Keratinocyte (primary cell): ENCODE data around the gene ARHGDIA. TPM values are rescaled to one million over a fixed set of nuclear protein-coding genes. Genes with fewer than 3 reads are reported as not detected.

Source experiments
- DNase-seq: peaks from one replicate; pipeline ENCODE4 v3.0.0-alpha.2; 2011; ENCODE audit warnings: low read depth, missing footprints, low spot score
- FAIRE-seq: peaks from 2 replicates; lab custom pipeline; 2011; peaks lifted over from hg19 to GRCh38; lab: Jason Lieb, UNC
- H2AFZ ChIP-seq: 2 replicates; pipeline ENCODE4 v1.6.0; 2012; ENCODE audit warnings: low read length, control low read depth, inconsistent platforms; ENCODE audit not compliant: control insufficient read depth
- H3K27ac ChIP-seq: 2 replicates; pipeline ENCODE4 v1.5.1; 2011; ENCODE audit warnings: low read length; ENCODE audit not compliant: control insufficient read depth, insufficient read depth
- H3K27me3 ChIP-seq: 3 replicates; pipeline ENCODE4 v1.6.0; 2011; ENCODE audit warnings: low read length; ENCODE audit not compliant: control insufficient read depth, insufficient read depth; ENCODE audit errors: extremely low read depth
- H3K36me3 ChIP-seq, 2 experiments: 2 replicates in 1 of 2; 3 replicates in 1 of 2; pipeline ENCODE4 v1.5.1; 2011; ENCODE audit warnings: low read length in 2 of 2, mild to moderate bottlenecking in 1 of 2; ENCODE audit not compliant: control insufficient read depth in 2 of 2, insufficient read depth in 2 of 2; ENCODE audit errors: extremely low read depth in 1 of 2
- H3K4me1 ChIP-seq: 3 replicates; pipeline ENCODE4 v1.5.1; 2011; ENCODE audit warnings: low read length; ENCODE audit not compliant: control insufficient read depth, insufficient read depth; ENCODE audit errors: extremely low read depth
- H3K4me2 ChIP-seq: 3 replicates; pipeline ENCODE4 v1.6.0; 2011; ENCODE audit warnings: low read depth, low read length; ENCODE audit not compliant: control insufficient read depth, insufficient read depth; ENCODE audit errors: extremely low read depth
- H3K4me3 ChIP-seq, 3 experiments: fragments of 200-600 bp in 1 of 3; sonication (generic) in 1 of 3; 2 replicates in 2 of 3; 3 replicates in 1 of 3; pipeline ENCODE4 v1.5.1; 2011 to 2016; ENCODE audit warnings: low read length in 3 of 3, mild to moderate bottlenecking in 3 of 3, control low read depth in 2 of 3, inconsistent platforms in 1 of 3, low read depth in 1 of 3, mixed read lengths in 1 of 3, mixed run types in 1 of 3, moderate library complexity in 1 of 3; ENCODE audit not compliant: control insufficient read depth in 2 of 3, insufficient read depth in 2 of 3; ENCODE audit errors: extremely low read depth in 1 of 3
- H3K79me2 ChIP-seq: 2 replicates; pipeline ENCODE4 v1.6.0; 2012; ENCODE audit warnings: low read length; ENCODE audit not compliant: control insufficient read depth, insufficient read depth
- H3K9ac ChIP-seq: 3 replicates; pipeline ENCODE4 v1.6.0; 2011; ENCODE audit warnings: low read length; ENCODE audit not compliant: control insufficient read depth, insufficient read depth; ENCODE audit errors: extremely low read depth
- H3K9me1 ChIP-seq: 3 replicates; pipeline ENCODE4 v1.6.0; 2011; ENCODE audit warnings: low read length; ENCODE audit not compliant: control insufficient read depth, insufficient read depth; ENCODE audit errors: extremely low read depth
- H3K9me3 ChIP-seq: 2 replicates; pipeline ENCODE4 v1.5.1; 2012; ENCODE audit warnings: low read depth, low read length; ENCODE audit not compliant: control insufficient read depth
- H4K20me1 ChIP-seq: 3 replicates; pipeline ENCODE4 v1.6.0; 2011; ENCODE audit warnings: low read length; ENCODE audit not compliant: control insufficient read depth, insufficient read depth; ENCODE audit errors: extremely low read depth
- CTCF ChIP-seq, 3 experiments: IDR thresholded peaks in 1 of 3; conservative IDR thresholded peaks in 1 of 3; optimal IDR thresholded peaks in 1 of 3; 2 replicates in 2 of 3; 3 replicates in 1 of 3; pipeline versions ENCODE3 to v1.5.1; 2011; ENCODE audit warnings: low read length in 3 of 3, mild to moderate bottlenecking in 3 of 3, moderate library complexity in 2 of 3, control low read depth in 1 of 3, inconsistent platforms in 1 of 3; ENCODE audit not compliant: insufficient read depth in 2 of 3; ENCODE audit errors: extremely low read depth in 1 of 3
- EZH2 ChIP-seq: IDR thresholded peaks from one replicate; pipeline ENCODE4 v1.6.1; 2012; ENCODE audit warnings: inconsistent platforms, mild to moderate bottlenecking, low read length, moderate library complexity
- dilution Hi-C: fragments of 300-500 bp; cut with MboI; formaldehyde crosslinking; loops from one replicate; pipeline ENCODE4 v1.7.0; 2020; ENCODE audit warnings: low sequenced_read_pairs; ENCODE audit not compliant: extremely low pct_ligation_motif_present
- polyA plus RNA-seq, 5 experiments: library from polyadenylated mRNA; depleted of rRNA in 3 of 5; stranded (reverse) in 3 of 5; stranded (forward) in 1 of 5; unstranded in 1 of 5; fragments of >200 nt; gene quantifications; 1 replicate in 1 of 5; 2 replicates in 3 of 5; 3 replicates in 1 of 5; pipeline versions ENCODE4 v1.2.1 to v1.2.3, GENCODE V29; 2011 to 2012; ENCODE audit warnings: missing spikeins in 2 of 5, low read depth in 1 of 5, low replicate concordance in 1 of 5

ARHGDIA gene
- polyA plus RNA-seq, 1 donor (not counting 4 experiments of a cell fraction or from before 2014, with no cell fraction given) = 65.7 TPM

GRCh38 chr17:81917565-81918332 lies 46.6 kb upstream of the ARHGDIA start, which contains the start of gene SIRT7:
TSS of gene SIRT7 (minus strand) at chr17:81918176. CDS start at chr17:81918131, 45 bp downstream.
- peaks cover 18% of the 10 kb centered on the region for H3K4me1 ChIP-seq
- dilution Hi-C loops = no loop called here
- FAIRE-seq = no peak

GRCh38 chr17:81916234-81917001 lies 45.3 kb upstream of the ARHGDIA start:
- FAIRE-seq = no peak
- Histone ChIP-seq H3K4me1 (peaks cover 27% of the 10 kb centered on the region), H3K27me3 (no peaks in the 10 kb centered on the region), H3K9me3 (no peaks in the 10 kb centered on the region), H3K79me2 (peaks cover 43% of the 10 kb centered on the region), H3K4me3 (peak overlapping the region; percentile 50 to 68 (median 66)), H3K9ac (peak overlapping the region; percentile 68), H2AFZ (no peak overlapping the region), H3K36me3 (peaks cover 43 to 45% of the 10 kb centered on the region in 2 experiments), H3K4me2 (peak overlapping the region; percentile 86), H4K20me1 (peaks cover 10% of the 10 kb centered on the region), H3K27ac (peak overlapping the region; percentile 51), H3K9me1 (peaks cover 4% of the 10 kb centered on the region)
- no peak for TF ChIP-seq CTCF (optimal IDR thresholded peaks at IDR 0.05 in 1 of 3, IDR thresholded peaks at IDR 0.05 in 1 of 3, conservative IDR thresholded peaks at IDR 0.05 in 1 of 3; ENCODE audit: extremely low read depth in 1 of 3, insufficient read depth in 2 of 3, low read length in 3 of 3)
- TF ChIP-seq EZH2 = no peak
- DNase-seq = no peak
- dilution Hi-C loops = no loop called here

More at GRCh38 chr17:81917565-81918332, 46.6 kb upstream of the ARHGDIA start, which contains the start of gene SIRT7:
- peaks cover 54% of the 10 kb centered on the region for H3K79me2 ChIP-seq
- no peaks in the 10 kb centered on the region for H3K27me3 ChIP-seq
- H3K36me3 ChIP-seq = peaks cover 43 to 52% of the 10 kb centered on the region in 2 experiments
- no peak within 1 kb of the TSS for H2AFZ ChIP-seq
- H3K27ac ChIP-seq = peak within 1 kb of the TSS; percentile 51
- peak within 1 kb of the TSS; percentile 86 for H3K4me2 ChIP-seq
- TF ChIP-seq EZH2 = no peak
- TF ChIP-seq CTCF (optimal IDR thresholded peaks at IDR 0.05 in 1 of 3, IDR thresholded peaks at IDR 0.05 in 1 of 3, conservative IDR thresholded peaks at IDR 0.05 in 1 of 3; ENCODE audit: extremely low read depth in 1 of 3, insufficient read depth in 2 of 3, low read length in 3 of 3) = no peak
- peak within 1 kb of the TSS; percentile 50 to 68 (median 66) for H3K4me3 ChIP-seq
- no peaks in the 10 kb centered on the region for H3K9me3 ChIP-seq
- peak within 1 kb of the TSS; percentile 68 for H3K9ac ChIP-seq
- H3K9me1 ChIP-seq = peaks cover 4% of the 10 kb centered on the region
- no peak for DNase-seq
- H4K20me1 ChIP-seq = peaks cover 9% of the 10 kb centered on the region
